Islet precursor cell (in vitro differentiated cells): Measurements from ENCODE around the gene STAT5B.
"Not testable (repeated sequence)": the region's sequence is repeated elsewhere in the genome, so short reads cannot be mapped to it uniquely, and the experiment has no call there.

Experiments used
- DNase-seq: peaks from one replicate; pipeline ENCODE4 v3.0.0-alpha.2; 2018

STAT5B gene

DNA sequence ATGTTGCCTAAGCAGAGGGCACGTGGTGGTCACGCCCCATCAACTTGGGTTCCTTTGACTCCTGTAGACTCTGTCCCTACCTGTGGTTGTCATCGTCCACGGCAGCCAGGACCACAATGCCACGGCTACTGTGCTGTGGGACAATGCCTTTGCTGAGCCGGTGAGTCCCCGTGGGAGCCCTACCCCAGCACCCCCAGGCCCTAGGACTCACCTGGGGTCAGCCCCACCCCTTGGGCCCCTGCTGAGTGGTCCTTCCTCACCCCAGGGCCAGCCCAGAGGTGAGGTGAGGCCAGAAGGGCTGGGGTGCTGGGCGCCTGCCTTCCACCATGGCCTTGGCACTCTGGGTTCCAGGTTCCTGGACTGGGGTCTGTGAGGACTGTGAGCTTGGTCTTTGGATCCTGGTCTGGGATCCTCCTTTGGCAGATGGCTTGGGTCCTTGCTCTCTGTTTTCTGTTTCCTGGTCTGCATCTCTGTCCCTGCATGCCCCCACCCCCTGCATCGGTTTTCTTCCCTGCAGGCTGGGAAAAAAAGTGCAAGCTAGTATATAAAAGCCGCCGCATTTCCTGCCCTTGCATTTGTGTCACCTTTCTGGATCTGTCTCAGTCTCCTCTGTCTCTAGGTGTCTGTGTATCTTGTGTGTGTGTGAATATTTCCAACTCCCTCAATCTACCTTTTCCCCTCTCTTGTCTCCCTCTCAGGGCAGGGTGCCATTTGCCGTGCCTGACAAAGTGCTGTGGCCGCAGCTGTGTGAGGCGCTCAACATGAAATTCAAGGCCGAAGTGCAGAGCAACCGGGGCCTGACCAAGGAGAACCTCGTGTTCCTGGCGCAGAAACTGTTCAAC is 29.6 kb upstream of the STAT5B start:
- no peak for DNase-seq

- not testable (repeated sequence) for DNase-seq
Observed at GRCh38 chr17:42305031-42305330, 28.8 kb upstream of the STAT5B start.

GRCh38 chr17:42304187-42305030 is 28.2 kb upstream of the STAT5B start:
- DNase-seq, result no peak

GRCh38 chr17:42303694-42304093 is 27.5 kb upstream of the STAT5B start:
- no peak for DNase-seq

DNA sequence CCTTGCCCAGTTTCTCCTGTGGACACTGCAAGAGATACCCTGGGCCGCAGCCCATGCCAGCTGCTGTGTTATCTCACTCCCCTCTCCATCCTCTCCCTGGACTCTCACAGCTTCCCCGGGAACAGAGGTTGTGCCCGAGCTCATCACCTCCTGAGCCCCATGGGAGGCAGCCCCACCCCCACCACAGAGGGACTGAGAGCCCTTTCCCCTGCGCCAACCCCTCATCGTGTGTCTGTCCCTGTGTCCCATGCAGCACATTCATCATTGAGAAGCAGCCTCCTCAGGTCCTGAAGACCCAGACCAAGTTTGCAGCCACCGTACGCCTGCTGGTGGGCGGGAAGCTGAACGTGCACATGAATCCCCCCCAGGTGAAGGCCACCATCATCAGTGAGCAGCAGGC is 24.8 kb upstream of the STAT5B start:
- DNase-seq, result no peak

DNA sequence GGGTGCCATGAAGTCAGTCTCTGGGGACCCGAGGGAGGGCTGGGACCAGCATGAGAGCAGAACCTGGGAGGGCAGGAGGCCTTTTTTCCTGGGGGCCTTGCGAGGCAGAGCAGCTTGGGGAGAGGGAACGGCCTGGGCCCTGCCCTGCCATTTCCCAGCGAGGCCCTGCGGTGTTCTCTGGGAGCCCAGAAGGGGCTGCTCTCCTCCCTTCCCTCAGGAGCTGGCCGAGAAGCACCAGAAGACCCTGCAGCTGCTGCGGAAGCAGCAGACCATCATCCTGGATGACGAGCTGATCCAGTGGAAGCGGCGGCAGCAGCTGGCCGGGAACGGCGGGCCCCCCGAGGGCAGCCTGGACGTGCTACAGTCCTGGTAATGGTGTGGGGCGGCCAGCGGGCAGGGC is 23.7 kb upstream of the STAT5B start:
- not testable (repeated sequence) for DNase-seq

DNA sequence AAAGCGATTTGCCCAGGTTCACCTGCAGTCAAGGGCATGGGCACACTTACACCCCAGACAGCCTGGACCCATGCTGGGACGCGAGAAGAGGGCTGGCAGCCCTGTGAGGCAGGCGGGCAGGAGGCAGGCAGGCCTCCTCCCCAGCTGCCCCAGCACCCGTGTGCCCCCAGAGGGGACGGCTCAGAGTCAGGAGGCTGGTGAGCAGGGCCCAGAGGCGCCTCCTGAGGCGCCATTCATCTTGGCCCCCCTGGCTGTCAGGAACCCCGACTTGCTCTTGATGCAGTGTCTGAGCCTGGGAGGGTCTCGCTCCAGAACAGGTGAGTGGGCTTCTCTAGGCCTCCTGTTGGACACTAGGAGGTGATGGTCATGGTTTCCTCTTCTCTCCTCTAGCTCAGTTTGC is 23.2 kb upstream of the STAT5B start:
- not testable (repeated sequence) for DNase-seq

DNA sequence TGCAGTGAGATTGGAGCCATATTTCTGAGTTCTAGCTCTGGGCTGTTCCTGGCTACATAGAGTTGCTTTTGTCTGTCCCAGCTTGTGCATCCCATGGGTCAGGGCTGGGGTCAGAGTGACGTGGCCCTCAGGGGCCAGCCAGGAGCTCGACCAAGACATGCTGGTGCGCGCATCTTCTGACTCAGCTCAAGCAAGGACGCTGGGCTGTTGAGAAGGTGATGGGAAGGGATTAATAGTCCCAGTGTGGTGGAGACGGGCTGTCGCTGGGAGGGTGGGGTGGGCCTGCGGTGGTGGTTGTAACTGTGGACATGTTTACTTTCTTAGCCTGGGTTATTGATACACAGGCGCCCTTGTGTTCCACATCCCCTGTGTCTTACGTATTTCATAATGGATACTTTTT is 21.6 kb upstream of the STAT5B start:
- not testable (repeated sequence) for DNase-seq

DNA sequence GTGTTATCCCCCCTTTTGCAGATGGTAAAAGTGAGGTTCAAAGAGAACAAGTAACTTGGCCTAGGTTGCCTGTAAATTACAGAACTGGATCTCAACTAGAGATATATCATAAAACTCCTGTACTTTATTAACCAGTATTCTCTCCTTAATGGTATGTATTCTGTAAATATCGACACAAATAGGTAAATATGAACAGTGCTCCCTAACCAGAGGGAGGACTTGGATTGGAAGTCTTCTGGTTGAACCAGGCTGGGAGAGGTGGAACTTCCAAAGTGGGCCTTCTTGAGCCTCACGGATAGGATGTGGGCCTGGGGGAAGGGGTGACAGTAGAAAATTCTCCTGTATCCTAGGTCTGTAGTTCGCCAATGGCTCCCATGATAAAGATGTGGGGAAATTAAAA is 19.8 kb upstream of the STAT5B start:
- peak; percentile 12 for DNase-seq

DNA sequence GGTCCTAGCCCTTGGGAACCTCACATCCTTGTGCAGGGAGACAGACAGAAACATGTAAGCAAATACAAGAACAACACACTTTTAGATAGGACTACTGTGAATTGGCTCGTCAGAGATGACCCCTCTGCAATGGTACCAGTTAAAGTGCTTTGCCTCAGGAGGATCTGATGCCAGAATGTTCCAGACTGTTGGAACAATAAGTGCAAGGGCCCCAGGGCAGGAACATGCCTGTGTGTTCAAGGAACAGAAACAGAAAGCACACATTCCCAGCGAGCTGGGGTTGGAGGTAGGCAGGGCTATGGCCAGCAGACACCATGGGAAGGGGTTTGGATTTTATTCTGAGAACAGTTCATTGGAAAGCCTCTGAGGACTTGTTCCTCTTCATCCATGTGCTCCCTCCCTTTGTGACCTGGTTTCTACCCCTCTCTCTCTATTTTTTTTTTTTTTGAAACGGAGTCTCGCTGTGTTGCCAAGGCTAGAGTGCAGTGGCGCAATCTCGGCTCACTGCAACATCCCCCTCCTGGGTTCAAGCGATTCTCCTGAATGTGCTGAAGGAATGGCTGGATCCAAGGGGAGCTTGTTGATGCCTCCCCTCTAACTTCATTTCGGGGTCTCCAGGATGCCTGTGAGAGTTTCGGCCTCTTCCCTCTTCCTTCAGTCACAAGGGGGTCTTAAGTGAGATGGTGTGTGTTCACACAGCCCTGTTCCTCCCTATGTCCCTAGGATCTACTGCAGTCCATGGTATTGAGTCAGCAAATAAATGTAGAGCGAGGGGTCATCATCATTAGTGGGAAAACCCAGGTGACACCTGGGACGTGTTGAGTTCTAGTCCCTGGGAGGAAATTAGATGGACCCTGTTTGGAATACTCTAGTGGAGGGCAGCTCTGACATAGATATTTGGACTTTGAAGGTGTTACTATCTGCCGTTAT is 18.5 kb upstream of the STAT5B start:
- peak; percentile 68 for DNase-seq

DNA sequence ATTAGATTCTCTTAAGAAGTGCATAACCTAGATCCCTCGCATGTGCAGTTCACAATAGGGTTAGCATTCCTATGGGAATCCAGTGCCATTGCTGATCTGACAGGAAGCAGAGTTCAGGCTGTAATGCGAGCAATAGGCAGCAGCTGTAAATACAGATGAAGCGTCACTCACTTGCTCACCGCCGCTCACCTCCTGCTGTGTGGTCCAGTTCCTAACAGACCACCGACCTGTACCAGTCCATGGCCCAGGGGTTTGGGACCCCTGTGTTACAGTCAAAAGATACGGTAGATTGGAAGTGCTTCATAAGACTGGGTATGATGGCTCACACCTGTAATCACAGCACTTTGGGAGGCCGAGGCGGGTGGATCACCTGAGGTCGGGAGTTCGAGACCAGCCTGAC is 14.9 kb upstream of the STAT5B start:
- DNase-seq, result peak; percentile 50

DNA sequence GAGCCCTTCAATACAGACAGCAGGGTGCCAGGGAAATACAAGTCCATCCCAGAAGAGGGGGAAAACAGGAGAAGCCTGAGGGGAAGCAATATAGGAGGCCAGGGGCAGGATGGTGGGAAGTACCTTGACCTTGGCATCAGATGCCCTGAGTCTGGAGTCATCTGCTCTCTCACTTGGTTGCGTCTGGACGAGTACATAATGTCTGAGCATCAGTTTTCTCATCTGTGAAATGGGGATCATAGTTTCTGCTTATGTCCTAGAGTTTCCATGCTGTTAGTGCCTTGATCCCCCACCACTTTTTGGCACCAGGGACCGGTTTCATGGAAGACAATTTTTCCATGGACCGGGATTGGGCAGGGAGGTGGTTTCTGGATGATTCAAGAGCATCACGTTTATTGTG is 14.4 kb upstream of the STAT5B start:
- DNase-seq, result peak; percentile 31

DNA sequence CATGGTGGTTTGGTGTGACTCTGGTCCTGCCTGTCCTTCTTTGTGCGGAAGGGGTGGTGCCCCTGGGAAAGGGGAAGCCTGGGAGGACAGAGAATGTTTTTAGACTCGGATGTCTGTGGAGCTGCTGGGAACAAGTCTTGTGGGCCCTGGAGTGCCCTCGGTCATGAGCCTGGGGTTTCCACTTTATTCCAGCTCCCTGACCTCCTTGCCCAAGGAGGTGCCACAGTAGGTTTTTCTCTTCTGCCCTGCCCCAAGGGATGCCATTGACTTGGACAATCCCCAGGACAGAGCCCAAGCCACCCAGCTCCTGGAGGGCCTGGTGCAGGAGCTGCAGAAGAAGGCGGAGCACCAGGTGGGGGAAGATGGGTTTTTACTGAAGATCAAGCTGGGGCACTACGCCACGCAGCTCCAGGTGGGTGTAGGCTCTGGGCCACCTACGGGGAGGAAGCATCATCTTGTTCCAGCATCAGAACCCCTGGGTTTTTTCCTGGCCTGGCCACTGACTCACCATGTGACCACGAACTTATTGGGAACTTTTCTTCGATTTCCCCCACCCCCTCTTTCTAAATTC is 13.5 kb upstream of the STAT5B start:
- peak; percentile 48 for DNase-seq

- DNase-seq, result peak; percentile 60
Observed at GRCh38 chr17:42288803-42289610, 12.8 kb upstream of the STAT5B start.

- DNase-seq, result peak; percentile 93
Observed at GRCh38 chr17:42287977-42288802, 12.0 kb upstream of the STAT5B start, which contains the start of gene STAT5A. Gene STAT5A, plus strand, starts transcription at chr17:42288498. Its CDS starts 914 bp downstream, at chr17:42289412.

DNA sequence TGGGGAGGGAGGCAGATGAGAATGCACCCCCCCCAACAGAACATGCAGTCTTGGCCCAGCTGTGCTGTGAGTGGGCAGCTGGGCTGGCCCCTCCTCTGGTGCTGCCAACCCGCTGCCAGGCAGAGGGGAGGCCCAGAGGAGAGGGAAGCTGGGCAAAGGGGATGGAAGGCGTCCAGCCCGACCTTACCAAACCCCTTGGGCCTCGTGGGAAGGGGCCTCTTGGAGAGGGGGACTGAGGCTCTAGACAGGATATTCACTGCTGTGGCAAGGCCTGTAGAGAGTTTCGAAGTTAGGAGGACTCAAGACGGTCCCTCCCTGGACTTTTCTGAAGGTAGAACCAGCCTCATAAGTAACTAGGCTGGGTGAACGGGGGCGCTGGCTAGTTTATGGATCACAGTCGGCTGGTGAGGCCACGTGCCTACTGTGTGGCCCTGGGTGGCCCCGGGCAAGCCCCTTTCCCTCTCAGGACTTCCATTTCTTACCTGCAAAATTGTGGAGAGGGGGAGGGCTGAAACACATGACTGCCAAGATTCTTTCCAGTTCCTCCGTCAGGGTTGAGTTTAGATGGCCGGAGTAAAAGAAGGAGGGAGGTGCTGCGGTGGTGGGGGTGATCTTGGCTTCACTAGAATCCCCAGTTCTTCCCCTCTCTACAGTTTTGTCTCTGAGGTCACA is 11.2 kb upstream of the STAT5B start:
- DNase-seq, result peak; percentile 52

- DNase-seq, result no peak
Observed at GRCh38 chr17:42286411-42287221, 10.4 kb upstream of the STAT5B start.

GRCh38 chr17:42285346-42286050 is 9.3 kb upstream of the STAT5B start:
- no peak for DNase-seq

GRCh38 chr17:42284566-42284965 is 8.4 kb upstream of the STAT5B start:
- no peak for DNase-seq
